ENCODE measurements around the gene LRG1. TPM values are rescaled to one million over a fixed set of nuclear protein-coding genes. Genes with fewer than 3 reads are reported as not detected.

The LRG1 gene
- total and polyA plus RNA-seq, 2 experiments from 2014 or later = 6.3 to 9.8 TPM

DNA sequence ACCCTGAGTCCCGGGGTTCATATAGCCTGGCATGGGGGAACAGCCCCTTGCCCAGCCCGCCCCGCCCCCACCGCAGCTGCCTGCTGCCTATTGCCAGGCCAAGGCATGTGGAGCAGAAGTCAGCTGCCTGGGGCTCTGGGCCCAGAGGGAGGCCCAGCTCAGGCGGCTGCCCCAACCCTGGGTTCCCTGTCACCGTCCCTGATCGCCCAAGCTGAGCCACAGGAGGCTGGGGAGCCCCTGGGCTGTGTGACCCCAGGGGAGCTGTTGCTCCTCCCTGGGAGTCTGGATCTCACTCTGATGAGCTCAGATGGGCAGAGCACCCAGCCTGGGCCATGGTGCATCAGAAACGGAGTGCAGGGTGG, 22.9 kb downstream of the LRG1 start:
- Histone ChIP-seq H3K9me3 (ENCODE audit: low read depth) (no peaks in the 10 kb centered on the region), H3K27me3 (no peaks in the 10 kb centered on the region), H3K36me3 (replicated peaks; ENCODE audit: insufficient read depth, low read depth) (no peaks in the 10 kb centered on the region), H3K27ac (no peak overlapping the region), H3K9me2 (replicated peaks; ENCODE audit: insufficient read depth) (no peaks in the 10 kb centered on the region), H3K4me3 (no peak overlapping the region), H3K4me2 (no peak overlapping the region), H3K4me1 (ENCODE audit: insufficient read depth) (no peaks in the 10 kb centered on the region), H4K20me1 (ENCODE audit: insufficient read depth, poor library complexity, severe bottlenecking) (no peaks in the 10 kb centered on the region), H2AFZ (no peak overlapping the region), H3K79me2 (no peaks in the 10 kb centered on the region)
- DNase-seq (ENCODE audit: low spot score) = no peak
- whole genome bisulfite sequencing (ENCODE audit: low lambda C conversion rate, missing lambda C conversion rate) = 74% methylated on average over 6 of the region's 8 CpGs
- TF ChIP-seq EZH2phosphoT487 (IDR thresholded peaks at IDR 0.05; ENCODE audit: low read depth, severe bottlenecking, unreplicated experiment) (no peak), EZH2 (IDR thresholded peaks at IDR 0.05; ENCODE audit: borderline replicate concordance) (no peak)
- TF ChIP-seq, protein P1, sequence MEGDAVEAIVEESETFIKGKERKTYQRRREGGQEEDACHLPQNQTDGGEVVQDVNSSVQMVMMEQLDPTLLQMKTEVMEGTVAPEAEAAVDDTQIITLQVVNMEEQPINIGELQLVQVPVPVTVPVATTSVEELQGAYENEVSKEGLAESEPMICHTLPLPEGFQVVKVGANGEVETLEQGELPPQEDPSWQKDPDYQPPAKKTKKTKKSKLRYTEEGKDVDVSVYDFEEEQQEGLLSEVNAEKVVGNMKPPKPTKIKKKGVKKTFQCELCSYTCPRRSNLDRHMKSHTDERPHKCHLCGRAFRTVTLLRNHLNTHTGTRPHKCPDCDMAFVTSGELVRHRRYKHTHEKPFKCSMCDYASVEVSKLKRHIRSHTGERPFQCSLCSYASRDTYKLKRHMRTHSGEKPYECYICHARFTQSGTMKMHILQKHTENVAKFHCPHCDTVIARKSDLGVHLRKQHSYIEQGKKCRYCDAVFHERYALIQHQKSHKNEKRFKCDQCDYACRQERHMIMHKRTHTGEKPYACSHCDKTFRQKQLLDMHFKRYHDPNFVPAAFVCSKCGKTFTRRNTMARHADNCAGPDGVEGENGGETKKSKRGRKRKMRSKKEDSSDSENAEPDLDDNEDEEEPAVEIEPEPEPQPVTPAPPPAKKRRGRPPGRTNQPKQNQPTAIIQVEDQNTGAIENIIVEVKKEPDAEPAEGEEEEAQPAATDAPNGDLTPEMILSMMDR (IDR thresholded peaks at IDR 0.05; ENCODE audit: poor library complexity) = no peak

DNA sequence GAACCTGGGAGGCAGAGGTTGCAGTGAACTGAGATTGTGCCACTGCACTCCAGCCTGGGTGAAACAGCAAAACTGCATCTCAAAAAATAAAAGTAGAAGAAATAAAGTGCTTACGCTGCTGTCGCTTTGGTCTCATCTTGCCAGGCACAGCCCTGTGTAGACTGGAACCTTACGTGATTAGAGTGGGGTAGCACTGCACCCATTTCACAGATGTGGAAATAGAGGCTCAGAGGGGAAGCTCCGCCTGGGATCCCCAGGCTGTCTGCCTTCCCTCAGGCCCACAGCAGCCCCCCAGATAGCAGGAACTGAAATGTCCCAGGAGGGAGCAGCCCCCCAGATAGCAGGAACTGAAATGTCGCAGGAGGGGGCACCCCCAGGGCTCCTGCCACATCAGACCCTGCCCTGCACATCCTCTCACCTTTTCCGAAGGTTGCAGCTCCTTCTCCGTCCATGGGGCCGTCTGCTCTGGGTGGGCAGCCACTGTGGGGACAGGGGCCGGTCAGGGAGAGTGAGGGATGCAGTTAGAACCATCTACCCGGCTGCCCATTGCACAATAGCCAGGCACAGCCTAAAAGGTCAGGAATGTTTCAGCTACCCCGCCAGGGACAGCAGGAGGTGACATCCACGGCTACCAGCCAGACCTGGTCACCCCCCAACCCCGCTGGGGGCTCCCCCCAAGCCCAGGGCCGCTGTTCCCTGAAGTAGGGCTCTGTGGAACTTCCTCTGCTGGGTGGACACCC, 23.5 kb downstream of the LRG1 start:
- Histone ChIP-seq H3K9me2 (replicated peaks; ENCODE audit: insufficient read depth) (no peaks in the 10 kb centered on the region), H3K9me3 (ENCODE audit: low read depth) (no peaks in the 10 kb centered on the region), H3K4me1 (ENCODE audit: insufficient read depth) (no peaks in the 10 kb centered on the region), H3K27ac (no peak overlapping the region), H2AFZ (no peak overlapping the region), H3K27me3 (no peaks in the 10 kb centered on the region), H4K20me1 (ENCODE audit: insufficient read depth, poor library complexity, severe bottlenecking) (no peaks in the 10 kb centered on the region), H3K36me3 (replicated peaks; ENCODE audit: insufficient read depth, low read depth) (no peaks in the 10 kb centered on the region), H3K4me2 (no peak overlapping the region), H3K4me3 (no peak overlapping the region), H3K79me2 (no peaks in the 10 kb centered on the region)
- TF ChIP-seq EZH2phosphoT487 (IDR thresholded peaks at IDR 0.05; ENCODE audit: low read depth, severe bottlenecking, unreplicated experiment) = no peak
- no peak for TF ChIP-seq EZH2 (IDR thresholded peaks at IDR 0.05; ENCODE audit: borderline replicate concordance)
- TF ChIP-seq, protein P1 (IDR thresholded peaks at IDR 0.05; ENCODE audit: poor library complexity) = no peak
- no peak for DNase-seq (ENCODE audit: low spot score)
- WGBS (ENCODE audit: low lambda C conversion rate, missing lambda C conversion rate) = 81% methylated on average over 14 of the region's 14 CpGs

DNA sequence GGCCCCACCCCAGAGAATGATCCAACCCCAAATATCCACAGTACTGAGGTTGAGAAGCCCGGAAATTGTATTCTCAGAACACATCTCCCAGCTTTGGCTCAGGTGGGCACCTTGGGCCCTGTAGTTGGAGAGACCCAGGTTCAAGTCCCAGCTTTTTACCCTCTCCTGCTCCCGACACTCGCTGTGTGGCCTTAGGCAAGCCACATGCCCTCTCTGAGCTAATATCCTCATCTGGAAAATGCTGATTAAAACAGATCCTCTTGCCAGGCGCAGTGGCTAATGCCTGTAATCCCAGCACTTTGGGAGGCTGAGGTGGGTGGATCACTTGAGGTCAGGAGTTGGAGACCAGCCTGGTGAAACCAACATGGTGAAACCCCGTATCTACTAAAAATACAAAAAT, 24.1 kb downstream of the LRG1 start:
- Histone ChIP-seq H3K4me1 (ENCODE audit: insufficient read depth) (no peaks in the 10 kb centered on the region), H3K36me3 (replicated peaks; ENCODE audit: insufficient read depth, low read depth) (no peaks in the 10 kb centered on the region), H3K27ac (no peak overlapping the region), H2AFZ (no peak overlapping the region), H3K79me2 (no peaks in the 10 kb centered on the region), H3K9me2 (replicated peaks; ENCODE audit: insufficient read depth) (no peaks in the 10 kb centered on the region), H4K20me1 (ENCODE audit: insufficient read depth, poor library complexity, severe bottlenecking) (no peaks in the 10 kb centered on the region), H3K4me3 (no peak overlapping the region), H3K4me2 (no peak overlapping the region), H3K27me3 (no peaks in the 10 kb centered on the region), H3K9me3 (ENCODE audit: low read depth) (no peaks in the 10 kb centered on the region)
- WGBS (ENCODE audit: low lambda C conversion rate, missing lambda C conversion rate) = 88% methylated on average over 5 of the region's 5 CpGs
- no peak for DNase-seq (ENCODE audit: low spot score)
- TF ChIP-seq EZH2phosphoT487 (IDR thresholded peaks at IDR 0.05; ENCODE audit: low read depth, severe bottlenecking, unreplicated experiment) (no peak), EZH2 (IDR thresholded peaks at IDR 0.05; ENCODE audit: borderline replicate concordance) (no peak)
- TF ChIP-seq, protein P1 (IDR thresholded peaks at IDR 0.05; ENCODE audit: poor library complexity) = no peak

Data from hepatocyte (in vitro differentiated cells).